ENCODE data around the gene ZFR. TPM values are rescaled to one million over a fixed set of nuclear protein-coding genes. Genes with fewer than 3 reads are reported as not detected.
A peak's percentile ranks its signal among the peaks of the same experiment; 100 is the strongest.

The ZFR gene
- total RNA-seq, 1 donor from 2014 or later = 65.0 TPM

DNA sequence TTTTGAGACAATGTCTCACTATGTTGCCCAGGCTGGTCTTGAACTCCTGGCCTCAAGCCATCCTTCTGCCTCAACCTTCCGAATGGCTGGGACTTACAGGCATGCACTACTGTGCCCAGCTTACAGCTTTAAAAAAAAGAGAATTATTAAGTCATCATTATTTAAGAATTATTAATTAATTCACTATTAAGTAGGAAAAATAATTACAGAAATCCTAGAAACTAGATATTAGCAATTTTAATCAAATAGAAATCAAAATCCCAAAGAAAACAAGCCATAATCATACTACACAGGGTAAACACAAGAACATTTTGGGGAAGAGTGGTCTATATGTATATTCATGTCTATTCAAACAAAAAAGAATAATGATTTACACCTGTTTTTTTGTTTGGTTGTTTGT, 112.2 kb downstream of the ZFR start:
- FAIRE-seq = no peak
- DNase-seq (ENCODE audit: low read depth) = no peak
- Histone ChIP-seq H3K36me3 (ENCODE audit: control insufficient read depth, insufficient read depth, low read length) (no peaks in the 10 kb centered on the region), H3K4me3 (ENCODE audit: low read depth, low read length) (no peak overlapping the region), H3K27me3 (ENCODE audit: control insufficient read depth, insufficient read depth, low read length) (no peaks in the 10 kb centered on the region)
- TF ChIP-seq, protein P1, sequence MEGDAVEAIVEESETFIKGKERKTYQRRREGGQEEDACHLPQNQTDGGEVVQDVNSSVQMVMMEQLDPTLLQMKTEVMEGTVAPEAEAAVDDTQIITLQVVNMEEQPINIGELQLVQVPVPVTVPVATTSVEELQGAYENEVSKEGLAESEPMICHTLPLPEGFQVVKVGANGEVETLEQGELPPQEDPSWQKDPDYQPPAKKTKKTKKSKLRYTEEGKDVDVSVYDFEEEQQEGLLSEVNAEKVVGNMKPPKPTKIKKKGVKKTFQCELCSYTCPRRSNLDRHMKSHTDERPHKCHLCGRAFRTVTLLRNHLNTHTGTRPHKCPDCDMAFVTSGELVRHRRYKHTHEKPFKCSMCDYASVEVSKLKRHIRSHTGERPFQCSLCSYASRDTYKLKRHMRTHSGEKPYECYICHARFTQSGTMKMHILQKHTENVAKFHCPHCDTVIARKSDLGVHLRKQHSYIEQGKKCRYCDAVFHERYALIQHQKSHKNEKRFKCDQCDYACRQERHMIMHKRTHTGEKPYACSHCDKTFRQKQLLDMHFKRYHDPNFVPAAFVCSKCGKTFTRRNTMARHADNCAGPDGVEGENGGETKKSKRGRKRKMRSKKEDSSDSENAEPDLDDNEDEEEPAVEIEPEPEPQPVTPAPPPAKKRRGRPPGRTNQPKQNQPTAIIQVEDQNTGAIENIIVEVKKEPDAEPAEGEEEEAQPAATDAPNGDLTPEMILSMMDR (IDR thresholded peaks at IDR 0.05; ENCODE audit: insufficient read depth, low read length, severe bottlenecking) = no peak

DNA sequence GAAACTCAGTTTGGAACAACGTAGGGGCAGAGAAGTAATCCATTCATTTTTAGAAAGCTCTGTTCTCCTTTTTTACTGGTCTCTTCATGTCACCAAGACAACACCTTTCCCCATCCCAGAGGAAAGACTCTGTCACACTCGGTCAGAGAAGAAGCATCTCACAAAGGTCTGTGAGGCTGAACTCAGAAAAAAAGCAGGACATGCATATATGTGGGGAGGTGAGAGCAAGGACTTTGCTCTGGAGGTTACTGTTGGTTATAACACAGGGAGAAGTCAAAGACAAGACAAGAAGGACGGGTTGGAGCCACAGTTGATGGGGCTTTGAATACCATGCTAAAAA, 112.6 kb downstream of the ZFR start:
- H3K27me3 ChIP-seq (ENCODE audit: control insufficient read depth, insufficient read depth, low read length) = no peaks in the 10 kb centered on the region
- no peaks in the 10 kb centered on the region for H3K36me3 ChIP-seq (ENCODE audit: control insufficient read depth, insufficient read depth, low read length)
- DNase-seq (ENCODE audit: low read depth) (no peak), FAIRE-seq (no peak)
- no peak overlapping the region for H3K4me3 ChIP-seq (ENCODE audit: low read depth, low read length)
- TF ChIP-seq, protein P1 (IDR thresholded peaks at IDR 0.05; ENCODE audit: insufficient read depth, low read length, severe bottlenecking) = no peak

- no peaks in the 10 kb centered on the region for H3K36me3 ChIP-seq (ENCODE audit: control insufficient read depth, insufficient read depth, low read length)
- no peaks in the 10 kb centered on the region for H3K27me3 ChIP-seq (ENCODE audit: control insufficient read depth, insufficient read depth, low read length)
- TF ChIP-seq, protein P1 (IDR thresholded peaks at IDR 0.05; ENCODE audit: insufficient read depth, low read length, severe bottlenecking) = no peak
- H3K4me3 ChIP-seq (ENCODE audit: low read depth, low read length) = no peak overlapping the region
- FAIRE-seq = no peak
- peak; percentile 30 for DNase-seq (ENCODE audit: low read depth)
Observed at GRCh38 chr5:32331217-32331934, 113.2 kb downstream of the ZFR start.

GRCh38 chr5:32330126-32330971, 114.2 kb downstream of the ZFR start:
- no peak overlapping the region for H3K4me3 ChIP-seq (ENCODE audit: low read depth, low read length)
- DNase-seq (ENCODE audit: low read depth) = peak; percentile 72
- FAIRE-seq = no peak
- H3K27me3 ChIP-seq (ENCODE audit: control insufficient read depth, insufficient read depth, low read length) = no peaks in the 10 kb centered on the region
- TF ChIP-seq, protein P1 (IDR thresholded peaks at IDR 0.05; ENCODE audit: insufficient read depth, low read length, severe bottlenecking) = no peak
- no peaks in the 10 kb centered on the region for H3K36me3 ChIP-seq (ENCODE audit: control insufficient read depth, insufficient read depth, low read length)

DNA sequence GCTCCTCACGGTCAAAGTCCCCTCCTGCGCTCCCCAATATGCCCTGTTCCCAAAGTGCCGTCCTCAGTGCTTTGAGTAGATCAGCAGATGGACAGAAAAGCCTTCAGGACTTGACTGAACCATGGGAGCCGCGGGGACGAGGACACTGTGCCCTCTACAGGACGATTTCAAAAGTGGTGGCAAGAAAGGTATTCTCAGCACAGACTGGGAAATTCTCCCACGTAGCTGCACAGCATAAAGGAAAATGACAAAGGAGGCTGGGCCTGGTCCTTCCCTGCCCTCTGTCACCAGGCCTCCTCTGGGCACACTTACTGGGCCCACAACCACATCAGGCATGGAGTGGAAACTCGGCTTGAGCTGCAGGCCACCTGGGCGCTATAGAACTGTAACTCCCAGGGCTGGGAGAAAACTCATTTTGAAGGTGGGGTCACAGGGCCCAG, 115.1 kb downstream of the ZFR start:
- DNase-seq (ENCODE audit: low read depth) = peak; percentile 51
- Histone ChIP-seq H3K36me3 (ENCODE audit: control insufficient read depth, insufficient read depth, low read length) (no peaks in the 10 kb centered on the region), H3K27me3 (ENCODE audit: control insufficient read depth, insufficient read depth, low read length) (no peaks in the 10 kb centered on the region), H3K4me3 (ENCODE audit: low read depth, low read length) (no peak overlapping the region)
- no peak for FAIRE-seq
- TF ChIP-seq, protein P1 (IDR thresholded peaks at IDR 0.05; ENCODE audit: insufficient read depth, low read length, severe bottlenecking) = peak; percentile 71
